Smooth muscle cell (in vitro differentiated cells): ENCODE results near the gene RALGPS2. TPM values are rescaled to one million over a fixed set of nuclear protein-coding genes. Genes with fewer than 3 reads are reported as not detected.
"Not testable (repeated sequence)": the region's sequence is repeated elsewhere in the genome, so short reads cannot be mapped to it uniquely, and the experiment has no call there.

Experiments used
- DNase-seq: peaks from one replicate; lab custom pipeline; 2025; ENCODE audit not compliant: unreplicated experiment; lab: John Stamatoyannopoulos, UW
- H2AFZ ChIP-seq: fragments of 200-600 bp; sonication (generic); 2 replicates; pipeline ENCODE4 v1.6.0; 2016; ENCODE audit warnings: antibody characterized with exemption, low read depth, mild to moderate bottlenecking
- H3F3A ChIP-seq: fragments of 200-600 bp; sonication (generic); 2 replicates; pipeline ENCODE4 v1.6.0; 2017; ENCODE audit warnings: antibody characterized with exemption, low read depth
- H3K27ac ChIP-seq: fragments of 200-600 bp; sonication (generic); 2 replicates; pipeline ENCODE4 v1.5.1; 2016; ENCODE audit warnings: low read depth, mild to moderate bottlenecking
- H3K27me3 ChIP-seq: fragments of 200-600 bp; sonication (generic); 2 replicates; pipeline ENCODE4 v1.6.1; 2016; ENCODE audit warnings: low read depth, mild to moderate bottlenecking
- H3K36me3 ChIP-seq: fragments of 200-600 bp; sonication (generic); 2 replicates; pipeline ENCODE4 v1.5.1; 2016; ENCODE audit warnings: low read depth
- H3K4me1 ChIP-seq: fragments of 200-600 bp; sonication (generic); 2 replicates; pipeline ENCODE4 v1.5.1; 2016; ENCODE audit warnings: low read depth
- H3K4me2 ChIP-seq: fragments of 200-600 bp; sonication (generic); 2 replicates; pipeline ENCODE4 v1.6.0; 2016; ENCODE audit warnings: mild to moderate bottlenecking
- H3K4me3 ChIP-seq: fragments of 200-600 bp; sonication (generic); 2 replicates; pipeline ENCODE4 v1.5.1; 2016; ENCODE audit warnings: mild to moderate bottlenecking
- H3K79me2 ChIP-seq: fragments of 200-600 bp; sonication (generic); 2 replicates; pipeline ENCODE4 v1.6.0; 2016; ENCODE audit warnings: low read depth, mild to moderate bottlenecking
- H3K9ac ChIP-seq: fragments of 200-600 bp; sonication (generic); 2 replicates; pipeline ENCODE4 v1.6.0; 2016; ENCODE audit warnings: low read depth
- H3K9me3 ChIP-seq: fragments of 200-600 bp; sonication (generic); replicated peaks from 2 replicates; pipeline ENCODE4 v1.5.1; 2016; ENCODE audit warnings: low read depth
- H4K20me1 ChIP-seq: fragments of 200-600 bp; sonication (generic); 2 replicates; pipeline ENCODE4 v1.6.0; 2016; ENCODE audit warnings: low read depth
- CTCF ChIP-seq: fragments of 200-600 bp; sonication (generic); IDR thresholded peaks from 2 replicates; pipeline ENCODE4 v1.5.1; 2017; ENCODE audit warnings: borderline replicate concordance, mild to moderate bottlenecking, antibody characterized with exemption; ENCODE audit not compliant: insufficient read depth, poor library complexity, severe bottlenecking
- WGBS: methylation state at CpG from one replicate; pipeline ENCODE4 v1.1.7; 2016; ENCODE audit warnings: low lambda C conversion rate; 5-methylcytosine and 5-hydroxymethylcytosine counted together
- polyA plus RNA-seq: library from polyadenylated mRNA; unstranded; fragments of >200 nt; fragmentation: Nextera tagmentation; extraction: Ambion mirVana; gene quantifications from 2 replicates; pipeline ENCODE4 v1.2.1, GENCODE V29; 2016
- total RNA-seq: library from RNA; depleted of rRNA; stranded (reverse); fragments of >200 nt; gene quantifications from 2 replicates; pipeline ENCODE4 v1.2.3, GENCODE V29; 2014

The RALGPS2 gene
- total and polyA plus RNA-seq, 2 experiments from 2014 or later, result 4.7 to 23.8 TPM

DNA sequence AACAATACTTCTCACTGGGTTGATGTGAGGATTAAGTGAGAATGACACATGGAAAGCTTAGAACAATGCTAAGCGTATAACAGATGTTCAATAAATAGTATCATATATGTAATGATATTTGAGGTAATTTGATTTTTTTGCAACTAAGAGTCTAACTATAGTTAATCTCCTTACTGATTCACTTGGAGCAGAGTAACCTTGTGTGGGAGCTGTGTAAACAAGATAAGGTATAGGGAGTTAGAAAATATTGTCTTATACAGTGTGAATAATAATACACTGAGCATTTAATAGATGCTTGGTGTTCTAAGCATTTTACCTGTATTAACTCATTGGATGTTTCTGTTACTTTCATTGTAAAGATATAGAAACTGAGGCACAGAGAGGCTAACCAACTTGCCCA lies 15.9 kb downstream of the RALGPS2 start:
- H2AFZ ChIP-seq, result no peak overlapping the region
- no peak overlapping the region for H3K4me2 ChIP-seq
- no peak overlapping the region for H3K4me3 ChIP-seq
- H3K27ac ChIP-seq, result no peak overlapping the region
- WGBS, result 100% methylated on average over 1 of the region's 1 CpG
- H4K20me1 ChIP-seq, result no peaks in the 10 kb centered on the region
- no peaks in the 10 kb centered on the region for H3F3A ChIP-seq
- DNase-seq, result no peak
- no peaks in the 10 kb centered on the region for H3K9me3 ChIP-seq
- no peak for TF ChIP-seq CTCF
- no peaks in the 10 kb centered on the region for H3K36me3 ChIP-seq
- H3K4me1 ChIP-seq, result no peaks in the 10 kb centered on the region
- H3K79me2 ChIP-seq, result no peaks in the 10 kb centered on the region
- H3K27me3 ChIP-seq, result no peaks in the 10 kb centered on the region
- H3K9ac ChIP-seq, result no peak overlapping the region

- Histone ChIP-seq H3K4me2 (no peak overlapping the region), H2AFZ (no peak overlapping the region), H3K9ac (no peak overlapping the region), H3K4me1 (no peaks in the 10 kb centered on the region), H4K20me1 (no peaks in the 10 kb centered on the region), H3K79me2 (no peaks in the 10 kb centered on the region), H3K36me3 (no peaks in the 10 kb centered on the region), H3K27ac (no peak overlapping the region), H3F3A (no peaks in the 10 kb centered on the region), H3K4me3 (no peak overlapping the region), H3K9me3 (no peaks in the 10 kb centered on the region), H3K27me3 (no peaks in the 10 kb centered on the region)
- DNase-seq, result no peak
- no peak for TF ChIP-seq CTCF
- WGBS, result 99% methylated on average over 2 of the region's 2 CpGs
These were observed 18.8 kb downstream of the RALGPS2 start for GRCh38 chr1:178743801-178744200.

- H3K4me1 ChIP-seq, result no peaks in the 10 kb centered on the region
- no peak overlapping the region for H2AFZ ChIP-seq
- no peak overlapping the region for H3K4me3 ChIP-seq
- DNase-seq, result no peak
- no peak for TF ChIP-seq CTCF
- H3K36me3 ChIP-seq, result no peaks in the 10 kb centered on the region
- H3K79me2 ChIP-seq, result no peaks in the 10 kb centered on the region
- no peak overlapping the region for H3K9ac ChIP-seq
- WGBS, result 93% methylated on average over 2 of the region's 2 CpGs
- H3K27me3 ChIP-seq, result no peaks in the 10 kb centered on the region
- no peak overlapping the region for H3K27ac ChIP-seq
- H3K4me2 ChIP-seq, result no peak overlapping the region
- no peaks in the 10 kb centered on the region for H3K9me3 ChIP-seq
- H4K20me1 ChIP-seq, result peaks cover 4% of the 10 kb centered on the region
- no peaks in the 10 kb centered on the region for H3F3A ChIP-seq
These were observed 20.2 kb downstream of the RALGPS2 start for GRCh38 chr1:178745260-178745659.

DNA sequence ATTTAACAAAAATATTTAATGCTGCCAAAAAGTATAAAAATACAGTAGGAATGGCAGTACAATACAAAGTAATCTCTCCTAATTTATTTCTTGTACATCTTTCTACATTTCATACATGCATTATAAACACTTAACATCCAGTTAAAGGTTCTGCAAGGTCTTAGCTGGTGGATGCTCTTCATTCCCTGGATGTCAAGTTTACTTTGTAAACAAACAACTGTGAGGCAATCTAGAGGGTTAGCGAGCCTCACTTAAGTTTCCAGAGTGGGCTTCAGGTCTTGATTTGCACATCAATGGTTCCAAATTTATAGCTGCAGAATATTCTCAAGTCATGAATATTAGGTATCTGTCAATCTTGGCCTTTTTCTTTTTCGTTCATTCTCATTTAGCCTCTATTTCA lies 21.3 kb downstream of the RALGPS2 start:
- Histone ChIP-seq H3K4me3 (no peak overlapping the region), H3K79me2 (no peaks in the 10 kb centered on the region), H4K20me1 (peaks cover 8% of the 10 kb centered on the region), H3K4me1 (no peaks in the 10 kb centered on the region), H3K4me2 (no peak overlapping the region), H3K36me3 (no peaks in the 10 kb centered on the region), H3F3A (no peaks in the 10 kb centered on the region), H3K9ac (no peak overlapping the region), H2AFZ (no peak overlapping the region), H3K27ac (no peak overlapping the region), H3K27me3 (no peaks in the 10 kb centered on the region), H3K9me3 (no peaks in the 10 kb centered on the region)
- no peak for DNase-seq
- 94% methylated on average over 2 of the region's 2 CpGs for WGBS
- no peak for TF ChIP-seq CTCF

DNA sequence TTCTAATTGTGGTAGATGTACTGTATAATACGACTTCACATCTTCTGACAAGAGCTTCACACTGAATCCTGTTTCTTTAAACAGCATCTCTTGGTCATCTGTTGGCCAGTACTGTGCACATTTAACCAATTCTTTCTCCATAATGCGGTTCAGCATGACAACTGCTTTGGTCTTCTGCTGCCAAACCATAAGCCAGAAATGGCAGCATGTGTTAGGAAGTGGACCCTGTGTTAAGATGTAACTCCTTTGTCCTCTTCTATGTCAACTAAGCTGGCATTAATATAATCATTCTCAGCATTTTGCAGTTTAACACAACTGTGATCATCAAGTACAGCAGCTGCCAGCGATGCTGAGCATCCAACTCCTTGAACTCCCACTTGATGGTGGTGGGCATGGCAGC lies 22.3 kb downstream of the RALGPS2 start:
- not testable (repeated sequence) for H3K79me2 ChIP-seq, H3K4me3 ChIP-seq, H3K4me1 ChIP-seq, H4K20me1 ChIP-seq, H3K9ac ChIP-seq, H3K27me3 ChIP-seq, H2AFZ ChIP-seq, H3F3A ChIP-seq, DNase-seq, H3K27ac ChIP-seq, H3K36me3 ChIP-seq, H3K9me3 ChIP-seq, H3K4me2 ChIP-seq
- 99% methylated on average over 3 of the region's 3 CpGs for WGBS
